ENCODE measurements around the gene MED20. TPM values are rescaled to one million over a fixed set of nuclear protein-coding genes. Genes with fewer than 3 reads are reported as not detected.

Gene MED20, protein sequence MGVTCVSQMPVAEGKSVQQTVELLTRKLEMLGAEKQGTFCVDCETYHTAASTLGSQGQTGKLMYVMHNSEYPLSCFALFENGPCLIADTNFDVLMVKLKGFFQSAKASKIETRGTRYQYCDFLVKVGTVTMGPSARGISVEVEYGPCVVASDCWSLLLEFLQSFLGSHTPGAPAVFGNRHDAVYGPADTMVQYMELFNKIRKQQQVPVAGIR
- total RNA-seq = 27.1 and 35.2 TPM in 2 replicates

DNA sequence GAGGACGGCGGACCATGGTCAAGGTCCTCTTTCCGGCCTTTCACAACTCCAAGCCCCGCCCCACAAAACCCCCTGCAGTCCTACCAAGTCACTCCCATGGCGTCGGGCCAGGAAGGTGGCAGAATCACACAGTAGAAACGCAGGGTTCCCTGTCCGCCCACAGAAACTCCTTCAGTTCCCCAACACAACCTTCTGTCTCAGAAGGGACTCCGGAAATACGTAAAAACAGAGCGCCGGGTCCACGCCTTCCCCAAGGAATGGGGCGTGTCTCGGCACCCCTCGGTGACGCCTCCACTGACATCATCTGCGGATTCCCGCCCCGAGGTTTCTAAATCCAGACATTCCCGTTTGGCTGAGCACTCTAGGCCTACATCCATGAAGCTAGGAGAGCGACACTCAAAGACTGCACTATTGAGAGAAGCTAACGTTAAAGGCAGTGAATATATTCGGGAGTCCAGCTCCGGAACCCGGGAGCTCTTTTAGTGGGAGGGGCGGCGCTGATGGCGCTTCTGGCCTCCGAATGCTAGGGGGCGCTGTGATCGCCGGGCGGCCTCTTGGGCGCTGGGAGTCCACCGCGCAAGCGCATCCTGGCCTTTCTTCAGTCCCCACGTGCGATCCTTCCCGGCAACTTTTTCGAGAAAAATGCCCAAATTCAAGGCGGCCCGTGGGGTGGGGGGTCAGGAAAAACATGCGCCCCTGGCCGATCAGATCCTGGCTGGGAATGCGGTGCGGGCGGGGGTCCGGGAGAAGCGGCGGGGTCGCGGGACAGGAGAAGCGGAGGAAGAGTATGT lies at the start of gene MED20, which contains the start of gene BYSL:
MED20 (minus strand) TSS at position 219 of the 791 bp plus-strand sequence; CDS start at position 98, 121 bp downstream.
BYSL (plus strand) TSS at position 579 of the 791 bp plus-strand sequence; CDS start at position 643, 64 bp downstream.

GRCh38 chr6:41941280-41942066 lies 20.5 kb upstream of the MED20 start, which contains the start of gene CCND3:
Gene CCND3, minus strand, starts transcription at chr6:41941808. Its CDS starts 159 bp downstream, at chr6:41941649.

DNA sequence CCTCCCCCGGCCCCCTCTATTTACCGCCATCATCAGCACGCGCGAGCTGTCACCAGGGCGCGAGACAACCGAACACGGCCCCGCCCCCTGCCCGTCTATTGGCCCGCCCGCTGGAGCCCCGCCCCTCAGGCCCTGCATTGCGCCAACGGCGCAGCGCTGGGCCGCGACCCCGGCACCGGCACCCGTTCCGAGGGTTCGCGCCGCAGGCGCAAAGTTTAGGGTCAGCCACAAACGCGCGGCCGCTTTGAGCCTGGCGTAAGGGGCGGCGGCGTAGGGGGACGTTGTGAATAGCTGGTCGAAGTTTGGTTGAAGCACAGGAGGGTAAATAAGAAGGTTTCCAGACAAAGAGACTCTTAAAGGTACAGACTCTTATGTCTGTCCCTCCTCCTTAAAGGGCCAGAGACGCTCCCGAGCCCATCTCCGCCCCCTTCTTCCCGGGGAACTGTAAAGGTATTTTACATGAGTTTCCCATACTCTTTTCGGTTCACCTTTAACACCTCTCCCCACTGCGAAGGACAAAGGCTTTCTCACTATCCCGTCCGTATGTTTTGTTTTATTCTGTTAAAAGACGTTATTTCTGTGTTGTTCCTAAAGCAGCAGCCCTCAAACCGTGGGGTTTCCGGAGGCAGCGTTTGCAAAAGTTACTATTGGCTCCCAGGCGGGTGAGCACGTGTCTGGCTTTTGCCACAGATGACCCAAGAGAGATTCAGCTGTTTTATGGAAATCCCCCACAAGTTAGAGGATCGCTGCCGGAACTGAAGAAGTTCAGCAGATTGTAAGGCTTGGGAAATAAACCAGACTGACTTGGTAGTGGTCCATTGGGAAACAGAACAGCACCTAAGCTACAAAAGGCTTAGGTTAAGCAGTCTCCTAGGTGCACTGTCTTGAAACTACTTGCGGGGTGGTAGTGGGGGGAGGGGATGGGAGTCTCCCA lies 25.4 kb downstream of the MED20 start, which contains the start of gene USP49:
USP49 (minus strand) TSS at position 76 of the 934 bp plus-strand sequence. CDS start 88,392 bp downstream, outside the sequence.

Small RNA genes lying within 50 kb of the gene (small RNA-seq; reads per million reads assigned to genes)
- not detected for gene RF00019 (ENCODE audit: low replicate concordance)

Other genes with a start within 250 kb of the MED20 start
- gene TFEB, start 185.5 kb downstream of the MED20 start, total RNA-seq = 4.8 and 6.2 TPM in 2 replicates
- gene PGC, start 173.7 kb downstream of the MED20 start, total RNA-seq = not detected in 2 replicates
- gene FRS3, start 141.2 kb downstream of the MED20 start, total RNA-seq = 1.7 and 2.2 TPM in 2 replicates
- gene PRICKLE4, start 140.4 kb downstream of the MED20 start, total RNA-seq = 0.66 and 0.86 TPM in 2 replicates
- gene TOMM6, start 133.4 kb downstream of the MED20 start, total RNA-seq = 57.3 and 95.8 TPM in 2 replicates
- 2.0 and 2.8 TPM in 2 replicates for gene USP49, start 25.8 kb downstream of the MED20 start, total RNA-seq
- gene BYSL, start 360 bp upstream of the MED20 start, total RNA-seq = 15.1 and 18.6 TPM in 2 replicates
- gene CCND3, start 20.7 kb upstream of the MED20 start, total RNA-seq = 23.0 and 67.7 TPM in 2 replicates
- gene TAF8, start 129.4 kb upstream of the MED20 start, total RNA-seq = 17.3 and 19.9 TPM in 2 replicates
- 0.88 and 2.3 TPM in 2 replicates for gene C6orf132, start 221.5 kb upstream of the MED20 start, total RNA-seq